ENCODE measurements around the gene TEX19. TPM values are rescaled to one million over a fixed set of nuclear protein-coding genes. Genes with fewer than 3 reads are reported as not detected.

TEX19 gene
- total RNA-seq, 1 experiment from 2014 or later: 0.21 TPM

DNA sequence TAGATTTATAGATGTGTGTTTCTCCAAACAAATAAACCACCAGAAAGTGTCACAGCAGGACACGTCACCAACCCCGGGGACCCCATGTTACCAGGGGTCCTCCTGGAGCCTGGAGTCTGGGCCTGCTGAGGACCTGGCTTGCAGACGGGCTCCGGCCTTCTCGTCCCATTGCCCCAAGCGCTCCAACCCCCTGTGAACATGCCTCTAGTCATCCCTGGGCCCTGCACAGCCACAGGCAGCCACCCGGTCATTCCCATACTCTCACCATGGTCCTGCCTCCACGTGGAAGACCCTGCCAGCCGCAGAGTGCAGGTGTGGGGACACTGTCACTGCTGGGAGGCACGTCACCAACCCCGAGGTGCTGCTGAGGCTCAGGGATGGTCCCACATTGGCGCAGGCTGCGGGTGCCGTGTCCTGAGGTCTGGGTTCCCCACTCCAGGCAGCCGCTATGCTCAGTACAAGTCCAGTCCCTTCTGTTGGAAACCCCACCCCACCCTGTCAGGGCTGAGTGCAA lies 30.0 kb upstream of the TEX19 start:
- in situ Hi-C loops (cut with HindIII; ENCODE audit: low pct_unique_long_range_greater_than_20kb, low sequenced_read_pairs) (no loop called here), intact Hi-C loops (cut with micrococcal nuclease; ENCODE audit: unreplicated experiment) (no loop called here)
- Histone ChIP-seq H3K9me3 (ENCODE audit: control insufficient read depth, insufficient read depth, low read depth, low read length) (no peaks in the 10 kb centered on the region), H3K4me3 (ENCODE audit: low read depth in 2 of 2, low read length in 2 of 2) (no peak overlapping the region), H3K36me3 (ENCODE audit: control insufficient read depth, insufficient read depth, low read length) (peaks cover 2% of the 10 kb centered on the region; the same call in 1 of the 2 replicates), H3K27ac (ENCODE audit: low read length) (no peak overlapping the region), H3K27me3 (ENCODE audit: control insufficient read depth, insufficient read depth, low read length) (no peaks in the 10 kb centered on the region), H3K4me1 (ENCODE audit: control insufficient read depth, insufficient read depth, low read length) (peaks cover 50% of the 10 kb centered on the region)
- ChIA-PET POLR2A (interaction anchor here (0.5 kb wide), 1 partner anchor 260 kb away, joined by 9 read pairs; no protein-coding TSS in a partner anchor), CTCF (no interaction called here)
- DNase-seq (ENCODE audit: low read depth, low spot score) (no peak), ATAC-seq (no peak)
- no TSS peak for BruUV-seq (replicated peaks)
- TF ChIP-seq TCF7L2 (IDR thresholded peaks at IDR 0.05; ENCODE audit: low read depth, low read length) (no peak), SIN3A (IDR thresholded peaks at IDR 0.05; ENCODE audit: borderline replicate concordance, insufficient read depth, low read depth, low read length) (no peak)
- TF ChIP-seq, protein P1, sequence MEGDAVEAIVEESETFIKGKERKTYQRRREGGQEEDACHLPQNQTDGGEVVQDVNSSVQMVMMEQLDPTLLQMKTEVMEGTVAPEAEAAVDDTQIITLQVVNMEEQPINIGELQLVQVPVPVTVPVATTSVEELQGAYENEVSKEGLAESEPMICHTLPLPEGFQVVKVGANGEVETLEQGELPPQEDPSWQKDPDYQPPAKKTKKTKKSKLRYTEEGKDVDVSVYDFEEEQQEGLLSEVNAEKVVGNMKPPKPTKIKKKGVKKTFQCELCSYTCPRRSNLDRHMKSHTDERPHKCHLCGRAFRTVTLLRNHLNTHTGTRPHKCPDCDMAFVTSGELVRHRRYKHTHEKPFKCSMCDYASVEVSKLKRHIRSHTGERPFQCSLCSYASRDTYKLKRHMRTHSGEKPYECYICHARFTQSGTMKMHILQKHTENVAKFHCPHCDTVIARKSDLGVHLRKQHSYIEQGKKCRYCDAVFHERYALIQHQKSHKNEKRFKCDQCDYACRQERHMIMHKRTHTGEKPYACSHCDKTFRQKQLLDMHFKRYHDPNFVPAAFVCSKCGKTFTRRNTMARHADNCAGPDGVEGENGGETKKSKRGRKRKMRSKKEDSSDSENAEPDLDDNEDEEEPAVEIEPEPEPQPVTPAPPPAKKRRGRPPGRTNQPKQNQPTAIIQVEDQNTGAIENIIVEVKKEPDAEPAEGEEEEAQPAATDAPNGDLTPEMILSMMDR (IDR thresholded peaks at IDR 0.05): no peak
- TF ChIP-seq, protein P2, sequence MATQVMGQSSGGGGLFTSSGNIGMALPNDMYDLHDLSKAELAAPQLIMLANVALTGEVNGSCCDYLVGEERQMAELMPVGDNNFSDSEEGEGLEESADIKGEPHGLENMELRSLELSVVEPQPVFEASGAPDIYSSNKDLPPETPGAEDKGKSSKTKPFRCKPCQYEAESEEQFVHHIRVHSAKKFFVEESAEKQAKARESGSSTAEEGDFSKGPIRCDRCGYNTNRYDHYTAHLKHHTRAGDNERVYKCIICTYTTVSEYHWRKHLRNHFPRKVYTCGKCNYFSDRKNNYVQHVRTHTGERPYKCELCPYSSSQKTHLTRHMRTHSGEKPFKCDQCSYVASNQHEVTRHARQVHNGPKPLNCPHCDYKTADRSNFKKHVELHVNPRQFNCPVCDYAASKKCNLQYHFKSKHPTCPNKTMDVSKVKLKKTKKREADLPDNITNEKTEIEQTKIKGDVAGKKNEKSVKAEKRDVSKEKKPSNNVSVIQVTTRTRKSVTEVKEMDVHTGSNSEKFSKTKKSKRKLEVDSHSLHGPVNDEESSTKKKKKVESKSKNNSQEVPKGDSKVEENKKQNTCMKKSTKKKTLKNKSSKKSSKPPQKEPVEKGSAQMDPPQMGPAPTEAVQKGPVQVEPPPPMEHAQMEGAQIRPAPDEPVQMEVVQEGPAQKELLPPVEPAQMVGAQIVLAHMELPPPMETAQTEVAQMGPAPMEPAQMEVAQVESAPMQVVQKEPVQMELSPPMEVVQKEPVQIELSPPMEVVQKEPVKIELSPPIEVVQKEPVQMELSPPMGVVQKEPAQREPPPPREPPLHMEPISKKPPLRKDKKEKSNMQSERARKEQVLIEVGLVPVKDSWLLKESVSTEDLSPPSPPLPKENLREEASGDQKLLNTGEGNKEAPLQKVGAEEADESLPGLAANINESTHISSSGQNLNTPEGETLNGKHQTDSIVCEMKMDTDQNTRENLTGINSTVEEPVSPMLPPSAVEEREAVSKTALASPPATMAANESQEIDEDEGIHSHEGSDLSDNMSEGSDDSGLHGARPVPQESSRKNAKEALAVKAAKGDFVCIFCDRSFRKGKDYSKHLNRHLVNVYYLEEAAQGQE (IDR thresholded peaks at IDR 0.05; ENCODE audit: insufficient read depth in 1 of 2, low read depth in 2 of 2, low read length in 1 of 2): no peak

DNA sequence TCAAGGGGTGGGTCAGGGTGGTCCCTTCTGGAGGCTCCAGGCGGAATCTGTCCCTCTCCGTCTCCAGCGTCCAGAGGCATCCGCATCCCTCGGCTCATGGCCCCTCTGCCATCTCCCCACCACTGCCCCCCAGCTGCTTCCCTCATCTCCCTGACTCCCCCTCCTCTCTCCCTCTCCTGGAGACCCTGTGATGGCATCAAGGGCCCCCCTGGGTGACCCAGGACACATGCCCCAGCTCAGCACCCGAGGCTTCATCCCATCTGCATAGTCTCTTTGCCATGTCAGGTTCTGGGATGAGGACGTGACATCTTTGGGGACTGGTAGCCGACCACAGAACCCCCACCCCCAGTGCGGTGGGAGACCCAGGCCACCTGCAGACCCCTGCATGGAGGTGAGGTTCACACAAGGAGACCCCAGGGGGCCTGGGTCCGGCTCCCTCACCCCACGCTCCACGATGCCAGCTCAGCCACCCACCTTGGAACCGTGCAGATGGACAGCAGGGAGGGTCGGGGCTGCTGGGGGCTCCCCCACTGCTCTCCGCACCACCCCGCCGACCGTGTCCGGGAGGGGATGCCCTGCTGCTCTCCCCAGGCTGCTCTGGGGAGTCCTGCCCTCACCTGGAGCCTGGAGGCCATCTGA lies 29.2 kb upstream of the TEX19 start:
- BruUV-seq (replicated peaks): no TSS peak
- H3K36me3 ChIP-seq (ENCODE audit: control insufficient read depth, insufficient read depth, low read length): peaks cover 2% of the 10 kb centered on the region; the same call in 1 of the 2 replicates
- intact Hi-C loops (cut with micrococcal nuclease; ENCODE audit: unreplicated experiment) (loop anchor here (5.0 kb wide), 1 partner anchor 33 kb away; no protein-coding TSS in a partner anchor), in situ Hi-C loops (cut with HindIII; ENCODE audit: low pct_unique_long_range_greater_than_20kb, low sequenced_read_pairs) (no loop called here)
- DNase-seq (ENCODE audit: low read depth, low spot score) (no peak), ATAC-seq (no peak)
- H3K4me3 ChIP-seq (ENCODE audit: low read depth in 2 of 2, low read length in 2 of 2): no peak overlapping the region
- CTCF ChIA-PET: no interaction called here
- POLR2A ChIA-PET: interaction anchor here (0.5 kb wide), 1 partner anchor 259 kb away, joined by 9 read pairs; no protein-coding TSS in a partner anchor
- no peaks in the 10 kb centered on the region for H3K27me3 ChIP-seq (ENCODE audit: control insufficient read depth, insufficient read depth, low read length)
- H3K4me1 ChIP-seq (ENCODE audit: control insufficient read depth, insufficient read depth, low read length): peaks cover 53% of the 10 kb centered on the region
- TF ChIP-seq SIN3A (IDR thresholded peaks at IDR 0.05; ENCODE audit: borderline replicate concordance, insufficient read depth, low read depth, low read length): no peak
- TF ChIP-seq, protein P1 (IDR thresholded peaks at IDR 0.05): no peak
- no peak for TF ChIP-seq TCF7L2 (IDR thresholded peaks at IDR 0.05; ENCODE audit: low read depth, low read length)
- TF ChIP-seq, protein P2 (IDR thresholded peaks at IDR 0.05; ENCODE audit: insufficient read depth in 1 of 2, low read depth in 2 of 2, low read length in 1 of 2): no peak
- TF ChIP-seq POLR2AphosphoS5 (IDR thresholded peaks at IDR 0.05; ENCODE audit: low read depth, low read length): no peak
- no peak overlapping the region for H3K27ac ChIP-seq (ENCODE audit: low read length)
- H3K9me3 ChIP-seq (ENCODE audit: control insufficient read depth, insufficient read depth, low read depth, low read length): no peaks in the 10 kb centered on the region
